ENCODE data around the gene SPTA1. TPM values are rescaled to one million over a fixed set of nuclear protein-coding genes. Genes with fewer than 3 reads are reported as not detected.

The SPTA1 gene
- total and polyA plus RNA-seq, 10 donors = 0.05 to 32.6 (median 2.0) TPM

DNA sequence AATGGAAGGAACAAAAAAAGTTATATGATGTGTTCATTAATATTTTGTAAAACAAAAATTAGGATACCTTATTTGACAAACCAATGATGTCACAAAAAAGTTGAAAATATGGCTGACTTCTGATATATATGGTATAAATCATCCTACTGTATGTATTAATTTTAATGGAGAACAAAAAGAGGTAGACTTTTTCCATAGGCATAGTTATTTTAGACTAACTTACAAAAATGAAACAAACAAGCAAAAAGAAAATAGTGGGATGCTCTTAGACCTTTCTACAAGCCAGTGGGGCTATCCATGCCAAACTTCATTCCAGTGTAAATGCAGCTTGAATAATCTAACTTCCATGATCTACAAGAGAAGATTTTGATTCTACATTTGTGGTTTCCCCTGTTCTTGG lies 522 bp upstream of the SPTA1 start:
- intact Hi-C loops (cut with DNase I; ENCODE audit: low total_unique reads) = no loop called here
- no peak for DNase-seq
- Histone ChIP-seq H3K27ac (no peak overlapping the region), H3K9me3 (no peaks in the 10 kb centered on the region), H3K36me3 (no peaks in the 10 kb centered on the region), H3K4me3 (no peak overlapping the region), H3K27me3 (replicated peaks in 1 of 7) (peaks cover 0 to 3% (median 0%) of the 10 kb centered on the region in 7 donors), H3K4me1 (no peaks in the 10 kb centered on the region)
- TF ChIP-seq, protein P1, sequence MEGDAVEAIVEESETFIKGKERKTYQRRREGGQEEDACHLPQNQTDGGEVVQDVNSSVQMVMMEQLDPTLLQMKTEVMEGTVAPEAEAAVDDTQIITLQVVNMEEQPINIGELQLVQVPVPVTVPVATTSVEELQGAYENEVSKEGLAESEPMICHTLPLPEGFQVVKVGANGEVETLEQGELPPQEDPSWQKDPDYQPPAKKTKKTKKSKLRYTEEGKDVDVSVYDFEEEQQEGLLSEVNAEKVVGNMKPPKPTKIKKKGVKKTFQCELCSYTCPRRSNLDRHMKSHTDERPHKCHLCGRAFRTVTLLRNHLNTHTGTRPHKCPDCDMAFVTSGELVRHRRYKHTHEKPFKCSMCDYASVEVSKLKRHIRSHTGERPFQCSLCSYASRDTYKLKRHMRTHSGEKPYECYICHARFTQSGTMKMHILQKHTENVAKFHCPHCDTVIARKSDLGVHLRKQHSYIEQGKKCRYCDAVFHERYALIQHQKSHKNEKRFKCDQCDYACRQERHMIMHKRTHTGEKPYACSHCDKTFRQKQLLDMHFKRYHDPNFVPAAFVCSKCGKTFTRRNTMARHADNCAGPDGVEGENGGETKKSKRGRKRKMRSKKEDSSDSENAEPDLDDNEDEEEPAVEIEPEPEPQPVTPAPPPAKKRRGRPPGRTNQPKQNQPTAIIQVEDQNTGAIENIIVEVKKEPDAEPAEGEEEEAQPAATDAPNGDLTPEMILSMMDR (IDR thresholded peaks at IDR 0.05 in 8 of 11, conservative IDR thresholded peaks at IDR 0.05 in 3 of 11) = no peak
- TF ChIP-seq POLR2AphosphoS5 (IDR thresholded peaks at IDR 0.05) = no peak
- TF ChIP-seq POLR2A (IDR thresholded peaks at IDR 0.05) = no peak

DNA sequence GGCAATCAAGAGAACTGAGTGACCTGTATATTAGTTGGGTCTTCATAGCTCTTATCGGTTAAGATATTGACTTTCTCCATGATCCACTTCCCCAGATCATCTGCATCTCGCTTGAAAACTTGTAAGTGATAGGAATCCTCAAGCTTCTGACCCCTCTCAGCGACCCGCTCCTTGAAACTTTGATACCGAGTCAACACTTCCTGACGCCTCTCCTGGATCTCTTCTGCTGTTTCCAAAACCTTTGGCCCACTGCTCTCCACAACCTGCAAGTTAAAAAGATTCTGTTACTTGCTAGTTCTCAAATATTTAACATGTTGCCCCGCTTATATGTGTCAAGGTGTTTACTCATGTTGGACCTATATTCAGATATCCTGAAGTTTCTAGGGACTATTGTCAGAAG lies 1.4 kb downstream of the SPTA1 start:
- H3K36me3 ChIP-seq = no peaks in the 10 kb centered on the region
- WGBS, 5 donors = 70 to 79% (median 75%) methylated on average over 7 of the region's 7 CpGs
- H3K4me3 ChIP-seq = no peak overlapping the region
- no peak overlapping the region for H3K27ac ChIP-seq
- peaks cover 0 to 3% (median 0%) of the 10 kb centered on the region in 7 donors for H3K27me3 ChIP-seq (replicated peaks in 1 of 7)
- H3K9me3 ChIP-seq = no peaks in the 10 kb centered on the region
- TF ChIP-seq, protein P1 (IDR thresholded peaks at IDR 0.05 in 8 of 11, conservative IDR thresholded peaks at IDR 0.05 in 3 of 11) = no peak
- no peak for TF ChIP-seq POLR2AphosphoS5 (IDR thresholded peaks at IDR 0.05)
- TF ChIP-seq POLR2A (IDR thresholded peaks at IDR 0.05) = no peak
- intact Hi-C loops (cut with DNase I; ENCODE audit: low total_unique reads) = no loop called here
- DNase-seq = no peak
- H3K4me1 ChIP-seq = no peaks in the 10 kb centered on the region

DNA sequence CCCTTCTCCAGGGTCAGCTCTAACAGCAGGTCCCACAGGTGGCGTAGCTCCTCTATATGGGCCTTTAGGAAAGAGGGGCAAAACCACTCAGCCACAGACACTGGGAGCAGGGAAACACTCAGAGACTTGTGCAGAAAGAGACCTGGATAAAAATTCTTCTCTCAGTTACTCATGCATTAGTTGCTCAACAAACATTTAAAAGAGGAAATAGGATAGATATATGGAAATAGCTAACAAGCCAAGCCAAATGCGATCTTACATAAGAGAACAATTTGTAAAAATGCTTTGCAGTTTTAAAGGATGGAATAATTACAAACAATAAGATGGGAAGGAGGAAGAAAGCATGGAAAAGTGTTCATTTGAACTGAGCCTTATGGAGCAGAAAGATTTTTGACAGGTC lies 4.9 kb downstream of the SPTA1 start:
- Histone ChIP-seq H3K4me1 (no peaks in the 10 kb centered on the region), H3K9me3 (no peaks in the 10 kb centered on the region), H3K4me3 (no peak overlapping the region), H3K36me3 (no peaks in the 10 kb centered on the region), H3K27ac (no peak overlapping the region), H3K27me3 (replicated peaks in 1 of 7) (peaks cover 0 to 3% (median 0%) of the 10 kb centered on the region in 7 donors)
- intact Hi-C loops (cut with DNase I; ENCODE audit: low total_unique reads) = no loop called here
- WGBS, 5 donors = 82 to 91% (median 87%) methylated on average over 2 of the region's 2 CpGs
- no peak for DNase-seq
- TF ChIP-seq POLR2AphosphoS5 (IDR thresholded peaks at IDR 0.05) = no peak
- TF ChIP-seq POLR2A (IDR thresholded peaks at IDR 0.05) = no peak
- TF ChIP-seq, protein P1 (IDR thresholded peaks at IDR 0.05 in 8 of 11, conservative IDR thresholded peaks at IDR 0.05 in 3 of 11) = no peak

DNA sequence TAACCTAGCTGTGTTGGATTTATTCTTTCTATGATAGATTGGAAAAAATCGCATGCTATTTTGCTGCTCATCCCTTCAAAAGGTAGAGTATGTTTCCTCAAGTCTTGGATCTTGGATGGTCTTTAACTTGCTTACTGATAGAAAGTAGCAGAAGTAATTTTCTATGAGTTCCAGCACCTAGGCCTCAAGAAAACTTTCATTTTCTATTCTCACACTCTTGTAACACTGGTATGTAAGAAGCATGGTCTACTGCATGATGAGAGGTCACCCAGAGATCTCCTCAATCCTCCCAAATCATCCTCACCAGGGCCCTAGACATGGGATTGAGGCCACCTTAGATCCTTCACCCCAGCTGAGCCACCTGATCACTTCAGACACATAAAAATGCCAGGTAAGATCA lies 7.2 kb downstream of the SPTA1 start:
- intact Hi-C loops (cut with DNase I; ENCODE audit: low total_unique reads) = no loop called here
- no peak overlapping the region for H3K27ac ChIP-seq
- no peaks in the 10 kb centered on the region for H3K4me1 ChIP-seq
- no peak for DNase-seq
- no peaks in the 10 kb centered on the region for H3K27me3 ChIP-seq (replicated peaks in 1 of 7)
- no peak overlapping the region for H3K4me3 ChIP-seq
- TF ChIP-seq, protein P1 (IDR thresholded peaks at IDR 0.05 in 8 of 11, conservative IDR thresholded peaks at IDR 0.05 in 3 of 11) = no peak
- TF ChIP-seq POLR2A (IDR thresholded peaks at IDR 0.05) = no peak
- TF ChIP-seq POLR2AphosphoS5 (IDR thresholded peaks at IDR 0.05) = no peak
- no peaks in the 10 kb centered on the region for H3K9me3 ChIP-seq
- no peaks in the 10 kb centered on the region for H3K36me3 ChIP-seq
- WGBS, 5 donors = 89 to 100% (median 97%) methylated on average over 1 of the region's 1 CpG

All from spleen (tissue), 11 donors.